PC-9 (cell line): Measurements from ENCODE around the gene ALG12. TPM values are rescaled to one million over a fixed set of nuclear protein-coding genes. Genes with fewer than 3 reads are reported as not detected.

Experiments
- BruUV-seq: library from RNA; stranded (reverse); fragments of 400-500 nt; replicated peaks from 2 replicates; lab custom pipeline; 2021; lab: Mats Ljungman, UMichigan
- CTCF ChIA-PET: fragments of 300-600 bp; sonication (Branson Sonifier 250); formaldehyde crosslinking; loops from one replicate; lab custom pipeline; 2022; ENCODE audit warnings: antibody characterized with exemption; lab: Charles Lee
- POLR2A ChIA-PET: fragments of 300-600 bp; sonication (Branson Sonifier 250); formaldehyde crosslinking; loops from one replicate; lab custom pipeline; 2022; ENCODE audit warnings: antibody characterized with exemption; ENCODE audit not compliant: unreplicated experiment; lab: Charles Lee
- DNase-seq, 2 experiments: peaks; one replicate each; pipeline versions ENCODE4 v3.0.0 to v3.0.0-alpha.2; 2015 to 2022; ENCODE audit warnings: mixed read lengths in 1 of 2
- H2AFZ ChIP-seq: fragments of 200-600 bp; sonication (generic); 2 replicates; pipeline ENCODE4 v1.8.1; 2017; ENCODE audit warnings: antibody characterized with exemption
- H3F3A ChIP-seq: fragments of 200-600 bp; sonication (generic); 2 replicates; pipeline ENCODE4 v1.8.1; 2017; ENCODE audit warnings: antibody characterized with exemption, mild to moderate bottlenecking, low read depth; ENCODE audit not compliant: insufficient read depth
- H3K27ac ChIP-seq: fragments of 200-600 bp; sonication (generic); 2 replicates; pipeline ENCODE4 v1.6.1; 2016; ENCODE audit warnings: mixed run types
- H3K27me3 ChIP-seq: fragments of 200-600 bp; sonication (generic); 2 replicates; pipeline ENCODE4 v1.6.1; 2016; ENCODE audit warnings: low read depth, mixed run types; ENCODE audit not compliant: insufficient read depth
- H3K36me3 ChIP-seq: fragments of 200-600 bp; sonication (generic); 2 replicates; pipeline ENCODE4 v1.6.1; 2016; ENCODE audit warnings: low read depth, mixed run types
- H3K4me1 ChIP-seq: fragments of 200-600 bp; sonication (generic); replicated peaks from 2 replicates; pipeline ENCODE4 v1.6.1; 2016; ENCODE audit warnings: mixed run types; ENCODE audit not compliant: insufficient read depth
- H3K4me2 ChIP-seq: fragments of 200-600 bp; sonication (generic); 2 replicates; pipeline ENCODE4 v1.6.1; 2017; ENCODE audit warnings: mixed run types
- H3K4me3 ChIP-seq: fragments of 200-600 bp; sonication (generic); 2 replicates; pipeline ENCODE4 v1.6.1; 2016; ENCODE audit warnings: mixed run types
- H3K79me2 ChIP-seq: fragments of 200-600 bp; sonication (generic); 2 replicates; pipeline ENCODE4 v1.6.1; 2017; ENCODE audit warnings: low read depth, mixed run types
- H3K9me2 ChIP-seq: fragments of 200-600 bp; sonication (generic); 2 replicates; pipeline ENCODE4 v1.8.1; 2017; ENCODE audit warnings: mild to moderate bottlenecking; ENCODE audit not compliant: insufficient read depth
- H3K9me3 ChIP-seq: fragments of 200-600 bp; sonication (generic); 2 replicates; pipeline ENCODE4 v1.8.1; 2016; ENCODE audit warnings: low read depth; ENCODE audit not compliant: insufficient read depth
- H4K20me1 ChIP-seq: fragments of 200-600 bp; sonication (generic); 2 replicates; pipeline ENCODE4 v1.8.1; 2017; ENCODE audit not compliant: insufficient read depth
- EZH2 ChIP-seq: fragments of 200-600 bp; sonication (generic); IDR thresholded peaks from 2 replicates; pipeline ENCODE4 v1.8.0; 2017; ENCODE audit warnings: antibody characterized with exemption, low read depth
- intact Hi-C: fragments of 100-400 bp; cut with micrococcal nuclease; formaldehyde crosslinking; loops from one replicate; pipeline ENCODE4 v1.10.0; 2022; ENCODE audit not compliant: unreplicated experiment
- total RNA-seq: library from RNA; stranded (reverse); gene quantifications from 2 replicates; pipeline ENCODE4 v1.2.3, GENCODE V29; 2021
- TF ChIP-seq, protein P1 (sequence below): fragments of 200-600 bp; sonication (generic); conservative IDR thresholded peaks from 2 replicates; pipeline ENCODE4 v1.6.1; 2017; ENCODE audit warnings: mixed run types, antibody characterized with exemption, mild to moderate bottlenecking, moderate library complexity

ALG12 gene
- total RNA-seq, 1 experiment from 2014 or later = 16.8 TPM

DNA sequence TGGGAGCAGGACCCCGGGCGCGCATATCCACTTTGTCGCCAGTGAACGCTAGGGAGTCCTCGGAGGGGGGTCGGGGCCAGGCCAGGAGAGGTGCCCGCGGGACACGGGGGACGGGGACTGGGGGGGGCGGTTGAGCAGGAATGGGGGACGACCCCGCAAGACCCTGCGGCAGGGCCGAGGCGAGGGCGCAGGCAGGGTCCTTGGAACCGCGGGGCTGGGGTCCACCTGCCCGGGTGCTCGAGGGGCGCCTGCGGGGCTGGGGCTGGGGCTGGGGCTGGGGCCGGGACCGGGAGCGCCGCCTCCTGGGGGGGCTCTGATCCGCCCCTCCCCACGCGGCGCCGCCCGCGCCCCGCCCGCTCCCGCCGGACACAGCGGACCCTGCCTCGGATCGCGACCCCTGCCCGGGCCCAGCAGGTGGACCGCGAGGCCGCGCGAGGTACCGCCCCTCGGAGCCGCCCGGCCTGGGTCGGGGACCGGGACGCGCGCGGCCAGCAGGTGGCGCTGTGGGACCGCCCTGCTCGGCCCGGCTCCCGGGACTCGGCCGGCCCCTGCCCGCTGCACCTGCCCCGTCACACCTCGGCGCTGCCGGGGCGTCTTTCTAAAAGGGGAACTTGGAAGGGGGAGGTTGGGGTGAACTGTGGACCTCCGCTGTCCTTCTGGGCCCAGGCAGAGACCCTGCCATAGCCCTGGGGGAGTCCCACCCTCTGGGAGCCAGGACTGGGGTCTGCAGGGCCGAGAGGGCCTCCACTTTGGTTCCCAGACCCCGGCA lies 11.2 kb upstream of the ALG12 start:
- Histone ChIP-seq H3K4me3 (no peak overlapping the region), H3K4me2 (peak overlapping the region; percentile 53), H2AFZ (no peak overlapping the region), H4K20me1 (no peaks in the 10 kb centered on the region; the same call in 1 of the 2 replicates), H3F3A (peaks cover 53% of the 10 kb centered on the region), H3K9me2 (no peaks in the 10 kb centered on the region), H3K27ac (no peak overlapping the region), H3K27me3 (no peaks in the 10 kb centered on the region; the same call in 1 of the 2 replicates), H3K4me1 (peaks cover 13% of the 10 kb centered on the region), H3K9me3 (no peaks in the 10 kb centered on the region), H3K36me3 (no peaks in the 10 kb centered on the region), H3K79me2 (no peaks in the 10 kb centered on the region)
- intact Hi-C loops = loop anchor here (5.0 kb wide), 1 partner anchor 273 kb away; the partner anchor contains the start of gene SELENOO
- BruUV-seq = no TSS peak
- no peak for TF ChIP-seq EZH2
- TF ChIP-seq, protein P1, sequence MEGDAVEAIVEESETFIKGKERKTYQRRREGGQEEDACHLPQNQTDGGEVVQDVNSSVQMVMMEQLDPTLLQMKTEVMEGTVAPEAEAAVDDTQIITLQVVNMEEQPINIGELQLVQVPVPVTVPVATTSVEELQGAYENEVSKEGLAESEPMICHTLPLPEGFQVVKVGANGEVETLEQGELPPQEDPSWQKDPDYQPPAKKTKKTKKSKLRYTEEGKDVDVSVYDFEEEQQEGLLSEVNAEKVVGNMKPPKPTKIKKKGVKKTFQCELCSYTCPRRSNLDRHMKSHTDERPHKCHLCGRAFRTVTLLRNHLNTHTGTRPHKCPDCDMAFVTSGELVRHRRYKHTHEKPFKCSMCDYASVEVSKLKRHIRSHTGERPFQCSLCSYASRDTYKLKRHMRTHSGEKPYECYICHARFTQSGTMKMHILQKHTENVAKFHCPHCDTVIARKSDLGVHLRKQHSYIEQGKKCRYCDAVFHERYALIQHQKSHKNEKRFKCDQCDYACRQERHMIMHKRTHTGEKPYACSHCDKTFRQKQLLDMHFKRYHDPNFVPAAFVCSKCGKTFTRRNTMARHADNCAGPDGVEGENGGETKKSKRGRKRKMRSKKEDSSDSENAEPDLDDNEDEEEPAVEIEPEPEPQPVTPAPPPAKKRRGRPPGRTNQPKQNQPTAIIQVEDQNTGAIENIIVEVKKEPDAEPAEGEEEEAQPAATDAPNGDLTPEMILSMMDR = peak; percentile 70
- DNase-seq = peak in 1 of 2 experiments; percentile 74
- ChIA-PET CTCF (no interaction called here), POLR2A (no interaction called here)

DNA sequence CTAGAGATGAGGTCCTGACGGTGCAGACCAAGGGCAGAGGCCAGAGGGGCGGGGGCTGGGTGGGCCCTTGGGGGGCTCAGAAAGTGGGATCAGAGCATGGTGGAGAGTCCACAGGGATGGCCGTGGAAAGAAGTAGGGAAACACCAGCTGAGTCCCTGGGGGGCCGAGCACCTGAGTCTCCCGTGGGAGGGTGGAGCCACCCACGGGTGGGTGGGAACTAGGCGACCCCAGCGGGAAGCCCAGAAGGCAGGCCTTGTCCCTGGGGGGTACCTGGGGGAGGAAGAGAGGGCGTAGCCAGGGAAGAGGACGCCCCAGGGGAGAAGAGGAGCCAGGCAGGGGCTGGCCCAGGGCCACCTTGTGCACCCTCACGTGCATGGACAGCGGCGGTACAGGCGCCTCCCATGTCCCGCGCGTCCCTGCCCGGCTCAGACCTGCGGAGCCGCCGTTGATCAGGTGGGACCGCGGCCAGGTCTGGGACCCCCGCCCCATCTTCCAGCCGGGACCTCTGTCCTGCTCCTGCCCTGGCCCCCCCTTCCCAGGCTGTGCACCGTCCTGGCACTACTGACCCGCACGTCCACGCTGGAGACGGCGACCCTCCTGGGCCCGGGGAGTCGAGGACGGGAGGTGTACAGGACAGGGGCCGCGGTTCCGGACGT lies 10.4 kb upstream of the ALG12 start:
- Histone ChIP-seq H3K4me2 (no peak overlapping the region), H3F3A (peaks cover 48% of the 10 kb centered on the region), H3K27ac (no peak overlapping the region), H3K27me3 (no peaks in the 10 kb centered on the region; the same call in 1 of the 2 replicates), H3K79me2 (no peaks in the 10 kb centered on the region), H4K20me1 (no peaks in the 10 kb centered on the region; the same call in 1 of the 2 replicates), H3K36me3 (no peaks in the 10 kb centered on the region), H2AFZ (no peak overlapping the region), H3K9me2 (no peaks in the 10 kb centered on the region), H3K4me1 (peaks cover 8% of the 10 kb centered on the region; the same call in 1 of the 2 replicates), H3K9me3 (no peaks in the 10 kb centered on the region), H3K4me3 (no peak overlapping the region)
- intact Hi-C loops = loop anchor here (5.0 kb wide), 1 partner anchor 274 kb away; the partner anchor contains the start of gene SELENOO
- POLR2A ChIA-PET = no interaction called here
- CTCF ChIA-PET = no interaction called here
- TF ChIP-seq, protein P1 = no peak
- no peak for TF ChIP-seq EZH2
- no peak for DNase-seq
- no TSS peak for BruUV-seq

DNA sequence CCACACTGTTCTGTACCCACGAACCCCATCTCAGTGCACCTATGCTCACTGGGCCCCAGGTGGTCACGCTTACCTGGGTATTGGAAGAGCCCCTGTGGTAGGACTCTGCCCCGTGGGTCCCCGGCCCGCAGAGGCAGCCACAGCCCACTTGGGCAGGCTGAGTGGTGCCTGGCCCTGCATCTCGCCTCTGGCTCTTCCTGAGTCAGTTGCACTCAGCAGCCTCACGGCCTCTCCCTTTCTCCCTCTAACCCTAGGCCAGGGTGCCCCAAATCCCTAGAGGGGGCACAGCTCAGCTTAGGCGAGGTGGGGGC lies 9.9 kb upstream of the ALG12 start:
- no peak for DNase-seq
- Histone ChIP-seq H3F3A (peaks cover 43% of the 10 kb centered on the region), H3K79me2 (no peaks in the 10 kb centered on the region), H3K9me3 (no peaks in the 10 kb centered on the region), H3K4me3 (no peak overlapping the region), H3K9me2 (no peaks in the 10 kb centered on the region), H4K20me1 (no peaks in the 10 kb centered on the region; the same call in 1 of the 2 replicates), H2AFZ (no peak overlapping the region), H3K36me3 (no peaks in the 10 kb centered on the region), H3K4me2 (no peak overlapping the region), H3K4me1 (peaks cover 8% of the 10 kb centered on the region; the same call in 1 of the 2 replicates), H3K27ac (no peak overlapping the region), H3K27me3 (no peaks in the 10 kb centered on the region; the same call in 1 of the 2 replicates)
- CTCF ChIA-PET = interaction anchor here (0.7 kb wide), 1 partner anchor 99 kb away, joined by 3 read pairs; no protein-coding TSS in a partner anchor
- TF ChIP-seq, protein P1 = no peak
- no peak for TF ChIP-seq EZH2
- intact Hi-C loops = loop anchor here (5.0 kb wide), 1 partner anchor 274 kb away; the partner anchor contains the start of gene SELENOO
- POLR2A ChIA-PET = no interaction called here
- no TSS peak for BruUV-seq
